Hematopoietic multipotent progenitor cell (in vitro differentiated cells): ENCODE results near the gene NBAS. TPM values are rescaled to one million over a fixed set of nuclear protein-coding genes. Genes with fewer than 3 reads are reported as not detected.
"Not testable (repeated sequence)": the region's sequence is repeated elsewhere in the genome, so short reads cannot be mapped to it uniquely, and the experiment has no call there.

Experiments used
- DNase-seq, 3 donors: peaks; one replicate each; pipeline ENCODE4 v3.0.0-alpha.2; 2011 to 2015; ENCODE audit warnings: low read depth in 2 of 3, low spot score in 2 of 3
- total RNA-seq: library from RNA; depleted of rRNA; stranded (reverse); fragments of >200 nt; gene quantifications from one replicate; pipeline ENCODE4 v1.2.3, GENCODE V29; 2012

Gene NBAS
- total RNA-seq, 1 donor = 56.3 TPM

GRCh38 chr2:15242936-15243461 is 318.1 kb downstream of the NBAS start:
- peak in 1 of 3 donors; percentile 7 for DNase-seq

- DNase-seq = no peak
Measured at GRCh38 chr2:15241929-15242328, 319.2 kb downstream of the NBAS start.

GRCh38 chr2:15241201-15241600 is 319.9 kb downstream of the NBAS start:
- DNase-seq = no peak

- DNase-seq = no peak
Measured at GRCh38 chr2:15238028-15238427, 323.1 kb downstream of the NBAS start.

- DNase-seq = no peak
Measured at GRCh38 chr2:15230599-15231192, 330.4 kb downstream of the NBAS start.

GRCh38 chr2:15226661-15227060 is 334.5 kb downstream of the NBAS start:
- DNase-seq = no peak

GRCh38 chr2:15225131-15225530 is 336.0 kb downstream of the NBAS start:
- DNase-seq = no peak

- no peak for DNase-seq
Measured at GRCh38 chr2:15224641-15225040, 336.5 kb downstream of the NBAS start.

- DNase-seq = peak in 1 of 3 donors; percentile 23
Measured at GRCh38 chr2:15223887-15224286, 337.2 kb downstream of the NBAS start.

- DNase-seq = no peak
Measured at GRCh38 chr2:15222856-15223255, 338.3 kb downstream of the NBAS start.

GRCh38 chr2:15220603-15221002 is 340.5 kb downstream of the NBAS start:
- DNase-seq = no peak

- DNase-seq = no peak
Measured at GRCh38 chr2:15218423-15219086, 342.6 kb downstream of the NBAS start.

- DNase-seq = no peak
Measured at GRCh38 chr2:15212249-15212648, 348.9 kb downstream of the NBAS start.

GRCh38 chr2:15210542-15210941 is 350.6 kb downstream of the NBAS start:
- not testable (repeated sequence) for DNase-seq

- DNase-seq = no peak
Measured at GRCh38 chr2:15206419-15206818, 354.7 kb downstream of the NBAS start.

- DNase-seq = peak in 1 of 3 donors; percentile 13
Measured at GRCh38 chr2:15205562-15205961, 355.6 kb downstream of the NBAS start.

GRCh38 chr2:15201009-15201408 is 360.1 kb downstream of the NBAS start:
- DNase-seq = no peak

GRCh38 chr2:15200581-15200980 is 360.6 kb downstream of the NBAS start:
- DNase-seq = no peak

GRCh38 chr2:15198051-15198450 is 363.1 kb downstream of the NBAS start:
- no peak for DNase-seq

- no peak for DNase-seq
Measured at GRCh38 chr2:15195813-15196212, 365.3 kb downstream of the NBAS start.

GRCh38 chr2:15191789-15192188 is 369.3 kb downstream of the NBAS start:
- no peak for DNase-seq

GRCh38 chr2:15189216-15189615 is 371.9 kb downstream of the NBAS start:
- DNase-seq = no peak
